UCSD-AML1 (cell line): Measurements from ENCODE around the gene THBS3.
"Not testable (repeated sequence)": the region's sequence is repeated elsewhere in the genome, so short reads cannot be mapped to it uniquely, and the experiment has no call there.

Experiments
- DNase-seq: peaks from one replicate; lab custom pipeline; 2025; ENCODE audit not compliant: unreplicated experiment; lab: John Stamatoyannopoulos, UW

THBS3 gene

DNA sequence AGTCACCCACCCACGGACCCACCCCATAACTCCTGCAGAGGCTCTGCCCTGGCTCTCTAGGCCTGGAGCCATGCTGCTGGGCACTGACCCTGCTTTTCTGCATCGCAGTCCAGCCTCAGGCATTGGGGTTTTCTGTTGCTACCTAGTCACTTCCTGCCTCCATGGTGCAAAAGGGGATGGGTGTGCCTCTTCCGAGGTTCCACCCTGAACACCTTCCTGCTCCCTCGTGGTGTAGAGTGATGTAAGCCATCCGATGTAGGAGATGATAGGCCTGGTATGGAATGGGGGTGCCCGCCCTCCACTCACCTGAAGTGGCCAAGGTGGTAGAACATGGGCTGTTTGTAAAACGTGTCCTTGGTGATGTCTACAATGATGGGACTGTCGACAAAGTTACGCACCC, 27.7 kb upstream of the THBS3 start:
- DNase-seq, result not testable (repeated sequence)

GRCh38 chr1:155233502-155233901, 25.8 kb upstream of the THBS3 start:
- DNase-seq, result not testable (repeated sequence)

DNA sequence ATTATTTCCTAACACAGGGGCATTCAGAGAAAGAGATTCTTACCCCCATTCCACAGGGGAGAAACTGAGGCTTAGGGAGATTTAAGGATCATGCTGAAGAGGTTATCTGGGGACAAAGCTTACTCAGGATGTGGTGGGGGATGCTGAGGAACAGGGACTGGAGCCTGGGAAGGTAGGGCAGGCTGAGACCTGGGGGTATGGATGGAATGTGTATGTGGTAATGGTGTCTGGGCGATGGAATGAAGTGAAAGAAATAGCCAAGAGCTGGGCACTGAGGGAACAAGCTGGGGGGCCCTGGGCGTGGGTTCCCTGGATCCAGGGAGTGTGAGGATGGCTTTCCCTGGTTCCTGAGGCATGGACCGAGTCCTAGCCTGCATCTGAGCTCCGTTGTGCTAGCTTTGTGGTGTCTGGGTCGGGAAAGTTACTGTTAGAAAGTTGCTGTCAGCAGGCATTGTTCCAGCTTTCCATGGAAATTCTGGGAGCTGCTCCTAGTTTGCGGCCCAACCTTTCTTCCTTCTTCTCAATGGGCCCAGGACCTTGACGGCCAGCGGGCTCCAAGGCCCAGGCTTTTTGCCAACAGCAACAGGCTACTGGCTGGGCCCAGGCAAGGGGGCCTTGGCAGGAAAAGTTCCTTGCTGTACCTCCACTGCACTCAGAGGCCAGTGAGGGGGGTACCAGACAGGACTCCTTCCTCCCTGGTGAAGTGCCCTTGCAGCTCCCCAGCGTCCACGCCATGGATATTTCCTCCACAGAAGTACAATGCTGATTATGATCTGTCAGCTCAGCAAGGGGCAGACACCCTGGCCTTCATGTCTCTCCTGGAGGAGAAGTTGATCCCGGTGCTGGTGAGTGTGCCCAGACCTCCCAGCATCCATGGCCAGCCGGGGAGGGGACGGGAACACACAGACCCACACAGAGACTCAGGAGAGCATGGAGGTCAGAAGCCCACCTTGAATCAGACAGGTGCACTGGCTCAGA, 24.6 kb upstream of the THBS3 start:
- not testable (repeated sequence) for DNase-seq

DNA sequence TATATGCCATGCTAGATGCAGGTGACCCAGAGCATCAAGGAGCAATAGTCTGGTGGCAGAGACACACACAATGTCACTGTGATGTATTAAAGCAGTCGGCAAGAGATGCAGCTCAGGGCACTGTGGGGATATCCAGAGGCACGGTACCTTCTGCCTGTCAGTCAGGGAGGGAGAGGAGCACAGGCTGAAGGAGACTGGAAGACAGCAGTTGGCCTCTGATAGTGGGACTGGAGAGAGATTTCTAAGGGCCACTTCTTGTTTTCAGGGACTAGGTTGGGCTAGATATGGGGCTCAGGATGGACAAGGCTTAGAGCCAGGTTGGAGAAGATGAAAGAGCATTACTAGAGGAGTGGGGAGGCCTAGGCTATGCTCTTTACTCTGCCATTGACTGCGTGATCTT, 23.6 kb upstream of the THBS3 start:
- not testable (repeated sequence) for DNase-seq

DNA sequence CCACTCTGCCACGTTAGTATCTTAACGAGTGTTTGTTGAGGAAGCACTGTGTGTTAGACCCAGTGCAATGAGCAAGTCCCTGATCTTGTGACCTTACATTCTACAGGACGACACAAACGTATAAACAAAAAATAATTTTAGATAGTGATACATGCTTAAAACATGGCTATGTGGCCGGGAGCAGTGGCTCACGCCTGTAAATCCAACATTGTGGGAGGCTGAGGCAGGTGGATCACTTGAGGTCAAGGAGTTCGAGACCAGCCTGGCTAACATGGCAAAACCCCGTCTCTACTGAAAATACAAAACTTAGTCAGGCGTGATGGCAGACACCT, 20.4 kb upstream of the THBS3 start:
- DNase-seq, result no peak

DNA sequence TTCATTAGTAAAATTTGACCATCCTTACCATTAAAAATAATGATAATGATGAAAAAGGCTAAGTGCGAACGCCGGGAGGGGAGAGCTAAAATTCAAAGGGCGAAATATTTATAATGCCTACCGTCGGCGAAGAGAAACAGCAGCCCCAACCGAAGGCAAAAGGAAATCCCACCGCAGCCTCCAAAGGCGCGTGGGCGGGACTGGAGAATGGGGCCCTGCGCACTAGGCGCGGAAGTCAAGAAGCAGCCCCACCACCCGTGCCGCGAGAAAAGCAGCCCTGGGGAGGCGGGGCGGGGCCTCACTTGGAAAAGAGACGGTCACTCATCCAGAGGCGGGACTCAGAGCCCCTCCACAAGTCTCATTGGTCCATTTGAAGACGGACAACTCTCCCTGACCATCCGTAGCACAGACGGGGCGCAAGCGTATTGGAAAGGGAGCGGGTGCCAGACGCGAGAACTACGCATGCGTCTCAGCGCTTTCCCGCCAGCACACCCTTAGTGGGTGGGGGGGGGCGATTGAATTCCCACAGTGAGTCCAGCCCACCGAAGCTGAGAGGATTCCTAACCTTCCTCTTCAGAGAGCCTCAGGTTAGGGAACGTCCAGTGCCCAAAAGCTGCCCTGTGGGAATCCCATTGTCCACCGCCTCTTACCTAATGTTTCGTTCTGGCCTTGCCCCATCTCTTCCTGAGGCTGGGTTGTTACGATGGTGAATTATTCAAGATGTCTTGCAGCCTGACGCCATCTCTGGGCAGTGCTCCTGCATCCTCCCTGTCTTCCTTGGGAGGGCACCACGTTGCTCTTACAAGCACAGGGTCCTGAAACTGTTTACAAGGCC, 19.8 kb upstream of the THBS3 start:
- DNase-seq, result peak; percentile 98

- DNase-seq, result peak; percentile 80
Measured at GRCh38 chr1:155226910-155227260, 19.2 kb upstream of the THBS3 start.

DNA sequence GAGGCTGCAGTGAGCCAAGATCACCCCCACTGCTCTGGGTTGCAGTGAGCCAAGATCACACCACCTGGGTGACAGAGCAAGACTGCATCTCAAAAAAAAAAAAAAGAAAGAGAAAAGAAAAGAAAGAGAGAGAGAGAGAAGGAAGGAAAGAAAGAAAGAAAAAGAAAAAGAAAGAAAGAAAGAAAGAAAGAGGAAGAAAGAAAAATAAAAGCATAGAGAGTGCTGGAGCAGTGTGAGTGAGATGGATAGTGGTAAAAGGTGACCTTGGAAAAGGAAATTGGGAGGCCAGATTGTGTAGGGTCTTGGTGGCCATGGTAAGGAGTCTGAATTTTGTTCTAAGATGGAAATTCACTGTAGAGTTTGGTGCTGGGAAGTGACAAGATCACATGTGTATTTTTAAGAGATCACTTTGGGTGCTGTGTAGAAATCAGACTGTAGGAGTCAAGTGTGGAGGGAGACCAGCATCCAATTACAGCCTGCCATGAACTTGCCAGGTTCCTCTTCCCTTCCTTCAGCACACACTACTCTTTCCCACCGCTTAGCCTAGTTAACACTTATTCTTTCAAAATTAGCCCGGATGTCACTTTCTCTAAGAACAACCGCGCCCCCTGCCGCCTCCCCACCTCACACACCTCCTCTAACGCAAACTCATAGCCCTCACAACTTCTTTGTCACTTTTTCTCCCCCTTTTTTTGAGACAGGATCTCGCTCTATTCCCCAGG, 18.7 kb upstream of the THBS3 start:
- DNase-seq, result peak; percentile 84

DNA sequence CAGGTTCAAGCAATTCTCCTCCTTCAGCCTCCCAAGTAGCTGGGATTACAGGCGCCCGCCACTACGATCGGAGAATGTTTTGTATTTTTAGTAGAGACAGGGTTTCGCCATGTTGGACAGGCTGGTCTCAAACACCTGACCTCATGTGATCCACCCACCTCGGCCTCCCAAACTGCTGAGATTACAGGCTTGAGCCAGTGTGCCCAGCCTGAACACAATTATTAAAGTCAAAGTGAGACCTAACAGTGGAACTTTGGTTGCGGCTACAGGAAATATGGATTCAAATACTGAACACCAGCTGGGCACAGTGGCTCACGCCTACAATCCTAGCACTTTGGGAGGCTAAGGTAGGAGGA, 17.7 kb upstream of the THBS3 start:
- not testable (repeated sequence) for DNase-seq

DNA sequence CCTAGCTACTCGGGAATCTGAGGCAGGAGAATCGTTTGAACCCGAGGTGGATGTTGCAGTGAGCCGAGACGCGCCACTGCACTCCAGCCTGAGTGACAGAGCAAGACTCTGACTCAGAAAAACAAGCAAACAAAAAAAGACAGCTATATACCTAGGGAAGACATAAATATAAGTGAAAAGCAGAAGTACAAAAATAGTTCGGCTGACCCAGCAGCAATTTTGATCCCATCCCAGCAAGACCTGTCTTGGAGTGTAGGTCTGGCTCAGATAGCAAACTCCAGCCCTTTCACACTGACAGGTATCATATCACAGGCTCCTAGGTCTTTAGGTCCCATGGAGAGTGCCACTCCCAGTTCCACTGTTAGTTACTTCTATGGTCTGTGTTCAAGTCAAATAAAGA, 15.3 kb upstream of the THBS3 start:
- no peak for DNase-seq

- DNase-seq, result not testable (repeated sequence)
Measured at GRCh38 chr1:155220211-155220965, 12.7 kb upstream of the THBS3 start.

- DNase-seq, result peak; percentile 30
Measured at GRCh38 chr1:155219592-155220031, 11.9 kb upstream of the THBS3 start.

GRCh38 chr1:155218854-155219591, 11.3 kb upstream of the THBS3 start:
- no peak for DNase-seq

DNA sequence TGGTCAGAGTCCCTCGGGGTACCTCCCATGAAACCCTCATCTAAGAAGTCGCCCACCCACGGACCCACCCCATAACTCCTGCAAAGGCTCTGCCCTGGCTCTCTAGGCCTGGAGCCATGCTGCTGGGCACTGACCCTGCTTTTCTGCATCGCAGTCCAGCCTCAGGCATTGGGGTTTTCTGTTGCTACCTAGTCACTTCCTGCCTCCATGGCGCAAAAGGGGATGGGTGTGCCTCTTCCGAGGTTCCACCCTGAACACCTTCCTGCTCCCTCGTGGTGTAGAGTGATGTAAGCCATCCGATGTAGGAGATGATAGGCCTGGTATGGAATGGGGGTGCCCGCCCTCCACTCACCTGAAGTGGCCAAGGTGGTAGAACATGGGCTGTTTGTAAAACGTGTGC, 7.0 kb upstream of the THBS3 start:
- not testable (repeated sequence) for DNase-seq

DNA sequence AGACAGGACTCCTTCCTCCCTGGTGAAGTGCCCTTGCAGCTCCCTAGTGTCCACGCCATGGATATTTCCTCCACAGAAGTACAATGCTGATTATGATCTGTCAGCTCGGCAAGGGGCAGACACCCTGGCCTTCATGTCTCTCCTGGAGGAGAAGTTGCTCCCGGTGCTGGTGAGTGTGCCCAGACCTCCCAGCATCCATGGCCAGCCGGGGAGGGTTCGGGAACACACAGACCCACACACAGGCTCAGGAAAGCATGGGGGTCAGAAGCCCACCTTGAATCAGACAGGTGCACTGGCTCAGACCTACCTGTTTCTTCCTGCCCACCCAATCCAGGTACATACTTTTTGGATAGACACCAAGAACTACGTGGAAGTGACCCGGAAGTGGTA, 4.3 kb upstream of the THBS3 start:
- not testable (repeated sequence) for DNase-seq

DNA sequence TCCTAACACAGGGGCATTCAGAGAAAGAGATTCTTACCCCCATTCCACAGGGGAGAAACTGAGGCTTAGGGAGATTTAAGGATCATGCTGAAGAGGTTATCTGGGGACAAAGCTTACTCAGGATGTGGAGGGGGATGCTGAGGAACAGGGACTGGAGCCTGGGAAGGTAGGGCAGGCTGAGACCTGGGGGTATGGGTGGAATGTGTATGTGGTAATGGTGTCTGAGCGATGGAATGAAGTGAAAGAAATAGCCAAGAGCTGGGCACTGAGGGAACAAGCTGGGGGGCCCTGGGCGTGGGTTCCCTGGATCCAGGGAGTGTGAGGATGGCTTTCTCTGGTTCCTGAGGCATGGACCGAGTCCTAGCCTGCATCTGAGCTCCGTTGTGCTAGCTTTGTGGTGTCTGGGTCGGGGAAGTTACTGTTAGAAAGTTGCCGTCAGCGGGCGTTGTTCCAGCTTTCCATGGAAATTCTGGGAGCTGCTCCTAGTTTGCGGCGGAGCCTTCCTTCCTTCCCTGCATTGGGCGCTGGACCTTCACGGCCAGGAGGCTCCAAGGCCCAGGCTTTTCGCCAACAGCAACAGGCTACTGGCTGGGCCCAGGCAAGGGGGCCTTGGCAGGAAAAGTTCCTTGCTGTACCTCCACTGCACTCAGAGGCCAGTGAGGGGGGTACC, 3.8 kb upstream of the THBS3 start:
- not testable (repeated sequence) for DNase-seq

GRCh38 chr1:155210314-155211104, 2.8 kb upstream of the THBS3 start:
- no peak for DNase-seq

DNA sequence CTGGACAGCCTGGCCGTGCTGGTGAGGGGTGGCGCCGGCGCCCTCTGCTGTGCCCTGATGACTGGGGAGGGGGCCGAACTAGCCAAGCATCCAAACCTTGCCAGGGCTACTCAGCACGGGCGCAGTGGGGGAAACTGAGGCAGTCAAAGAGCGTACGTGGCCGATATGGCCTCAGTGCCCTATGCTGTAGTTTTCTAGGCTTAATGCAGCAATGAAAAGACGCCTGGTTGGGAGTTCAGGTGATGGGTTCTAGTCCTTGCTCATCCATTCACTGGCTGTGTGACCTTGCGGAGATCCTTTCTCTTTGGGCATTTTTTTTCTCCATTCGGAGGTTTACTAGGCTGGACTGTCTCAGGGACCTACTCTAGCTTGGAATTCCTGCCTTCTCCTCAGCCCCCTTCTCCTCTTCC, 1.6 kb upstream of the THBS3 start:
- no peak for DNase-seq
